GM21825 (cell line): ENCODE results near the gene SLC25A1.
"Not testable (repeated sequence)": the region's sequence is repeated elsewhere in the genome, so short reads cannot be mapped to it uniquely, and the experiment has no call there.

Experiments
- ATAC-seq: cut with Tn5 transposase; IDR thresholded peaks from one replicate; pipeline ENCODE4 v1.9.1; 2021; ENCODE audit warnings: mild to moderate bottlenecking, moderate library complexity; ENCODE audit not compliant: unreplicated experiment

SLC25A1 gene

DNA sequence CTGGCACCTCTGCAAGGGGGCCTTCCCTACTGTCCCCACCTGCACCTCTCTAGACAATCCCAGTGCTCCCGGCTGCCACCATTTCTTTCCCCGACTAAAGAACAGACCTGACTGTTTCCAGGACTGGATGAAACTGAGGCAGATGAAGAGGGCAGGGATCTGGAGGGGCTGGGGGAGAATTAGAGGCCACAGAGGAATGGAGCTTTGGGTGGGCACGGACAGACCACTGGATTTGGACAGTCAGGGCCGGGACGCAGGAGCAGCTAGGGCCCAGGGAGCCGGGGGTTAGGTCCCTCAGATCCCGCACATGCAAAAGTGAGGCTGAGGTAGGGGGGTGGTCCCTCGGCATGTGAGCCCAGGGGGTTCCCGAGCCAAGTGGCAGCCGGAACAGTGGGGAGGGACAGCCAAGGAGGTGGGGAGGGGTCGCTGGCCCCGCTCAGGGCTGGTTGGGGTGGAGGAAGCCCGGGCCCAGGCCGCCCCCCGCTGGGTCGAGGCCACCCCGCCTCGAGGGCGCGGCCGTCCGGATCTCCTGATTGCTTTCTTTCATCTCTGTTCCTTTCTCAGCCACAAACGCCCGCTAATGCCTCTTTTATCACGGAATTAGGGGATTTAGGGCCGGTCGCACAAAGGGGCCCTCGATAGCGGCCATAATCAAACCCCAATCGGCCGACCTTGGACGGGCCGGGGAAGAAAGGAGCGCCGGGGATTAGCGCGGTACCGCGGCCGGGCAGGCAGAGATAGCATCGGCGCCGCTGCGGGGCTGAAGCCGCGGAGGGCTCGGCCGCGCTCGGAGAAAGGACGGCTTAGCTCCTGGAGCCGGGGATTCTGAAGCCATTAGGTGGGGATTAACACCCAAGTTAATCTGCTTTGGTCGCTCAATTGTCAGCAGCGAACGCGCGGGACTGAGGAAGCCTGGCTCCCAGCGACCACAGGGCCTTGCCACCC, 9.3 kb downstream of the SLC25A1 start:
- no peak for ATAC-seq

DNA sequence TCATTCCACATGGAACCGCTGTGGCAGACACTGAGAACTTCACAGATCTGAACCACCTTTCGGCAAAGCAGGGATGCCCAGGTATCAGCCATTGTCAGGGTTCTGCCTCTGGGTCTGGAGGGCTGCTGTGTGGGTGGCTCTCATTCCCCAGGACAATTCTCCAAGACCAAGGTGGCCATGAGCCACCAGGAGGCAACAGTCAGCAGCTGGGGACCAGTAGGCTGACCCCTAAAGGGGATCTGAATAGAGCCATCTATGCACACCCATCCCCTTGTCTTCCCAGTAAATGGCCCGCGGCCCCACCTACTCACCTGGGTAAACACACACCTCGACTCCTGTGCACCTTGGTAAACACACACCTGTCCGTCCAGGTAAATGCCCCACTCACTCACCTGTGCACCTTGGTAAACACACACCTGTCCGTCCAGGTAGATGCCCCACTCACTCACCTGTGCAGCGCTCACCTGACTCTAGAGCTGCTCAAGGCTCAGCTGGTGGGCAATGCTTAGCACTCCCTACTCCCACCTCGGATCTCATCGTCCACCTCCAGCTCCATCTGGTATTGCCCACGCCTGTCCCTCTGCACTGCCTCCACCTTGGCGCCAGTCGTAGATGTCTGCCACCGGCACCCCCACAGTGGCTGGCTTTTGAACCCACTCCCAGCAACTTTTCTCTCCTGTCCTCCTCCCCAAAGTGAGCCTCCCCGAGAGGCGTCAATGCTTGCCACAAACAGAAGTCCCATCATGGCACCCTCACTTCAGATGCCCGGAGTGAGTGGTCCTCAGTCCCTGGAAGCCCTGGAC, 10.2 kb downstream of the SLC25A1 start:
- no peak for ATAC-seq

DNA sequence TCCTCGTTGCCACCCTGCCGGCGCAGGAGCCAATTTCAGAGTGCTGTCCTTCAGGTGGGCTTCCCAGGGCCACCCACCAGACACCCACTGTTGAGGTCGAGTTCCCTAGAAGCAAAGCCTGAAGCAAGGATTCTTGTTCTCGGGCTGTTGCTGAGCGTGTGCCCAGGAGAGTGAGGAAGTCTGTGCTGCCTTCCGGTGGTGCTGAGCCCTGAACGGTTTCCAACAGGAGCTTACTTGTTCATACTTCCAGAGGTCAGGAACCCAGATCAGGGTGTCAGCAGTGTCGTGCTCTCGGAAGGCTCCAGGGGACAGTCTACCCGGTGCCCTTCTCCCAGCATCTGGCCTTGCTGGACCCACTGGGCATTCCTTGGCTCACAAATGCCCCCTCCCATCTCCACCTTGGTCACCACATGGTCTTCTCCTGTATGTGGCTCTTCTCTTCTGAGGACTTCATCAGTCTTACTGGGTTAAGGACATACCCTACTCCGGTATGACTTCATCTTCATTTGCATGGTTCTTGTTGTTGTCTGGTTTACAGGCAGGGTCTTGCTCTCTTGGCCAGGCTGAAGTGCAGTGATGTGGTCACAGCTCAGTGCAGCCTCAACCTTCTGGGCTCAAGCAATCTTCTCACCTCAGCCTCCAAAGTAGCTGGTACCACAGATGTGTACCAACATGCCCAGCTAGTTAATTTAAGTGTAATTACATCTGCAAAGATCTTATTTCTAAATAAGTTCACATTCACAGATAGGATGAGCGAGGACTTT, 11.2 kb downstream of the SLC25A1 start:
- ATAC-seq = no peak

DNA sequence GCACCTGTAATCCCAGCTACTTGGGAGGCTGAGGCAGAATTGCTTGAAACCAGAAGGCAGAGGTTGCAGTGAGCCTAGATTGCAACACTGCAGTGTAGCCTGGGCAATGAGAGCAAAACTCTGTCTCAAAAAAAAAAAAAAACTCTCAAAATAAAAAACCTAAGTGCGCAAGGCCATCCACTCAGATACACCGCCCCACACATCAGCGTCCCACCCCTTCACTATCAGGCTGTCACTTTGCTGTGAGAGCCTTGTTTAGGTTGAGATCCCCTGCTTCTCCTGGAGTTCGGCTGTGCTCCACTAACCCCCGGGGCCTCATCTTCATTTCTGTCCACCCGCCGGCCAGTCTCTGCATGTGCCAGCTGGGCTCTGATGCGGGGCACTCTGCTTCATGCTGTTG, 12.1 kb downstream of the SLC25A1 start:
- no peak for ATAC-seq

DNA sequence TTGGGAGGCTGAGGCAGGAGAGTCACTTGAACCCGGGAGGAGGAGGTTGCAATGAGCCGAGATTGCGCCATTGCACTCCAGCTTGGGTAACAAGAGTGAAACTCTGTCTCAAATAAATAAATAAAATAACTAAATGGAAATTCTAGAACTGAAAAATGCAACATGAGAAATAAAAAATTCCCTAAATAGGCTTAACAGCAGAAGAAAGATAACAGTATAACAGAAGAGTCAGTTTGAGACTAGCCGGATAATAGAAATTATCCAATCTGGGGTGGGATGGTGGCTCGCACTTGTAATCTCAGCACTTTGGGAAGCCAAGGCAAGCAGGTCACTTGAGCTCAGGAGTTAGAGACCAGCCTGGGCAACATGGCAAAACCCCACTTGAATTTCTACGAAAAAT, 14.1 kb downstream of the SLC25A1 start:
- ATAC-seq = no peak

DNA sequence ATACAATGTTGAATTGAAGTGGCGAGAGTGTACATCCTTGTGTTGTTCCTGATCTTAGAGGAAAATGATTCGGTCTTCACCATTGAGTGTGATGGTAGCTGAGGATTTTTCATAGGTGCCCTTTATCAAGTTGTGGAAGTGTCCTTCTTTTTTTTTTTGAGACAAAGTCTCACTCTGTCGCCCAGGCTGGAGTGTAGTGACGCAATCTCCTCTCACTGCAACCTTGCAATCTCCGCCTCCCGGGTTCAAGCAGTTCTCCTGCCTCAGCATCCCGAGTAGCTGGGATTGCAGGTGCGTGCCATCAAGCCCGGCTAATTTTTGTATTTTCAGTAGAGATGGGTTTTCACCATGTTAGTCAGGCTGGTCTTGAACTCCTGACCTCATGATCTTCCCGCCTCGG, 19.9 kb downstream of the SLC25A1 start:
- not testable (repeated sequence) for ATAC-seq

DNA sequence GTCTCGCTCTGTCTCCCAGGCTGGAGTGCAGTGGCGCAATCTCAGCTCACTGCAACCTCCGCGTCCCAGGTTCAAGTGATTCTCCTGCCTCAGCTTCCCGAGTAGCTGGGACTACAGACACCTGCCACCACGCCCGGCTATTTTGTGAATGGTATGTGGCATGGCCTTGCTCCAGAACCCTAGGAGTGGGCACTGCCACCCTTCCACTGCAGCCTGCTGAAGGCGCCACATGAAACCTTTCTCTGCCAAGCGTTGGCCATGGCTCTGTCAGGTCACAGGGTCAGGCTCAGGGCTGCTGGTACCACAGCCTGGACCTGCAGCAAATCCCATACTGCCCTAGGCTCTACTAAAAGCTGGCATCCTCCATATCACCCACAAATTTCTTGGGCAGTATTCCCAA, 22.4 kb downstream of the SLC25A1 start:
- not testable (repeated sequence) for ATAC-seq

DNA sequence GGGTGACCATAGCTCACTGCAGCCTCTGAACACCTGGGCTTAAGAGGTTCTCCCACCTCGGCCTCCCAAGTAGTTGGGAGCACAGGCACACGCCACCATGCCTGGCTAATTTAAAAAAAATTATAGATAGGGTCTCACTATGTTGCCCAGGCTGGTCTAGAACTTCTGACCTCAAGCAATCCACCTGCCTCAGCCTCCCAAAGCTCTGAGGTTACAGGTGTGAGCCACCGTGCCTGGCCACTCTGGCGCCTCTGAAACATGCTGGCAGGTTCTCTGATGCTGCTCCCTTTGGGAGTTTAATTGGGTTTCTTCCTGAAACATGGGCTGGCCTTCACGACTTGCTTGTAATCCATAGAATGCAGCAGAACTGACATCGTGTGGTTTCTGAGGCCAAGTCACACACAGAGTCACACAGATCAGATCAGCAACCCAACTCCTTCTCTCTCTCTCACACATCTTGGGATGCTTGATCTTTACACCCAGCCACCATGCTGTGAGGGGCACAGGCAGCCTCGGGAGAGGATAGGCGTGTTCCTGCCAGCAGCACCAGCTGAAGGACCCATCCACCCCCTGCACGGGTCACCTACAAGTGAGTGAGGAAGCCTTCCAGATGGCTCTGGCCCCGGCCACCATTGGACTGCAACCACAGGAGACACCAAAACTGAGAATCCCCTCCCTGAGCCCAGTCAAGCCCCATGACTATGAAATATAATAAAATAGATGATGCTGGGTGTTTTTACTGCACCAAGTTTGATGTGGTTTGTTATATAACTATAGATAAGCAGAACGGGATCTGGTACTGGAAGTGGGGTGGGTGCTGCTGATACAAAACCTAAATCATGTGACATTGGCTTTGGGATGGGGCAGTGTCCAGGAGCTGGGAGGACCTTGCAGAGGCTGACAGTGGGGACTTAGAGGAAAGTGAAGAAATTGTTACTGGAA, 25.3 kb downstream of the SLC25A1 start:
- ATAC-seq = no peak

DNA sequence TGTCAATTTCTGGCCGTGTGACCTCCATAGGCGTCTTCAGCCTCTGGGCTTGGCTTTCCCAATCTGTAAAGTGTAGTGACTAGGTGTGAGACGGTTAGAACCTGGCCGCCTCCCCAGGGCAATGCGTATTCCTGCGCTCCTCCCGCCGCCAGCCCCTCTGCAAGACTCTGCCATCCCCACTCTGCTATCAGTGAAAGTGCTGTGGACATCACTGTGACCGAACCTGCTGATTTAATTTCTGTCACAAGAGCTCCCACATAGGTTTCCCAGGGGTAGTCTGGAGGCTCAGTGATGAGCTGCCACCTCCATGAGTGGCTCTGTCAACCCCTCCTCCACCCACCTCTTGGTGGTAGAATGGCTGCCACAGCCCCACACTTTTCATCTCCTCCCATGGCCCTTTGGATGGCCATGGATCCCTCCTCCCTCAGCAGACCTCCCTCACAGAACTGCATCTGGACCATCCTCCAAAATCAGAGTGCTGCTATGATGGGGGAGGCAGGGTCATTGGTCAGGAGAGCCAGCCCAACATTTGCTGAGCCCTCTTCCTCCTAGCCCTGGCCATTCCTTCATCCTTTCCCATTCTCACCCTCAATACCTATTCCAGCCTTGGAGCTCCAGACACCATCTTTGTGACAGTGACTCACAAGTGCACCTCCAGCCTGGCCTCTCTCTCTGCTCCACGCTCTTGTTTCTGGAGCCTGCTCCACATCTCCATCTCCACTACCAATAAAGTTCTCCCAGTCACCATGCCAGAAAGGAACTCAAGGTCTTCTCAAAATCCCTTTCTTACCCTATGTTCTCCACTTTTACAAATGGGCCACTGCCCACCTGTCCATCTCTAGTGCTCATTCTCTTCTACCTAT, 27.0 kb downstream of the SLC25A1 start:
- ATAC-seq = no peak

DNA sequence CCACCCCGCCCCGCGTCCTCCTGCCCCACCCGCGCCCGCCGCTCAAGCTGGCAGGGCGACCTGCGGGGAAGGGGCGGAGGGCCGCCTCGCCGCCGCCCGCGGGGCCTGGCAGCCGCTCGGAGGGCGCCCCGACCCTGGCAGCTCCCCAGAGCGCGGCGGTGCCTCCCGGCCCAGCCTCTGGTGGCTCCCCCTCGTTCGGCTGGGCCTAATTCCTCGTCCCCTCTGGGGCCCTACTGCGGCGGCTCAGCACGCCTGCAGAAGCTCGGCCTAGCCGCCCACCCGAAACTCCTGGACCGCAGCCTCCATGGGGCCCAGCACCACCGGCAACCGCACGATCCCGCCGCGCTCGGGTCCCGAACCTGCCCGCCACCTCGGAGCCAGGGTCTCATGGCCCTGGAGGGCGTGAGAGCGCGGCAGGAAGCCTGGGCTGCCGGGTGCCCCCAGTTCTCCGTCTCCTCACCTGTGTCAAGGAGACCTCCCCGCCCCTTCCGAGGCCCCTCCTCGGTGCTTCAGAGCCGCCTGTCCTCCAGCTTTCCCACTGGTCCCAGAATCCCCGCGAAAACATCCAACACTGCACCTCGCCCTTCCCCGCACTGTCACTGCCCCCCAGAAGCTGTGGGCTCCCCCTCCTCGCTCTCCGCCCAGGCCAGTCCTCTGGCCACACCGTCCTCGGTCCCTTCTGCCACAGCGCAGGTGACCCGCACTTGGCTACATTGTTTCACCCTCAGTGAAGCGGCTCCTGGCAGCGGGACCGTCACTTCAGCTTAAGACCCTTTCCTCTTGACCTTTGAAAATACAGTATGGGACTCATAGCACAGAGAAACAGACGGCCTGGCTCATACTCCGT, 27.8 kb downstream of the SLC25A1 start:
- ATAC-seq = no peak

DNA sequence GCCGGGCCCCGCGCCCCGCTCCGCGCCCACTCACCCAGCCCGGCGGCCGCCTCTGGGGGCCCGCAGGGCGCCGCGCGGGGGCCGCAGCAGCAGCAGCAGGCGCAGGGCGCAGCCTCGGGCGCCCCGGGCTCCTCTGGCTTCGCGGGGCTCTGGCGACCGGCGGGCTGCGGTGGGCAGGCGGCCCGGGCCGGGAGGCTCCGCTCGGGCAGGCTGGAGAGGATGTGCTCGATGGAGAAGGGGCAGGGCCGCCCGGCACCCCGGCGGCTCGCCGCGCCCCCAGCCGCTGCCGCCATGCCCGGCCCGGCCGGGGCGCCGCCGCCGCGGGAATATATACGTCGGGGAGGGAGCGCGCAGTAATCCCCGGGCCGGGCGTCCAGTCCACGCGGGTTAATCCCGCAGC, 28.5 kb downstream of the SLC25A1 start, which contains the start of gene GSC2:
Gene GSC2 (minus strand): TSS at position 302 of the 400 bp plus-strand sequence. CDS start 9 bp downstream, at position 293.
- ATAC-seq = no peak

DNA sequence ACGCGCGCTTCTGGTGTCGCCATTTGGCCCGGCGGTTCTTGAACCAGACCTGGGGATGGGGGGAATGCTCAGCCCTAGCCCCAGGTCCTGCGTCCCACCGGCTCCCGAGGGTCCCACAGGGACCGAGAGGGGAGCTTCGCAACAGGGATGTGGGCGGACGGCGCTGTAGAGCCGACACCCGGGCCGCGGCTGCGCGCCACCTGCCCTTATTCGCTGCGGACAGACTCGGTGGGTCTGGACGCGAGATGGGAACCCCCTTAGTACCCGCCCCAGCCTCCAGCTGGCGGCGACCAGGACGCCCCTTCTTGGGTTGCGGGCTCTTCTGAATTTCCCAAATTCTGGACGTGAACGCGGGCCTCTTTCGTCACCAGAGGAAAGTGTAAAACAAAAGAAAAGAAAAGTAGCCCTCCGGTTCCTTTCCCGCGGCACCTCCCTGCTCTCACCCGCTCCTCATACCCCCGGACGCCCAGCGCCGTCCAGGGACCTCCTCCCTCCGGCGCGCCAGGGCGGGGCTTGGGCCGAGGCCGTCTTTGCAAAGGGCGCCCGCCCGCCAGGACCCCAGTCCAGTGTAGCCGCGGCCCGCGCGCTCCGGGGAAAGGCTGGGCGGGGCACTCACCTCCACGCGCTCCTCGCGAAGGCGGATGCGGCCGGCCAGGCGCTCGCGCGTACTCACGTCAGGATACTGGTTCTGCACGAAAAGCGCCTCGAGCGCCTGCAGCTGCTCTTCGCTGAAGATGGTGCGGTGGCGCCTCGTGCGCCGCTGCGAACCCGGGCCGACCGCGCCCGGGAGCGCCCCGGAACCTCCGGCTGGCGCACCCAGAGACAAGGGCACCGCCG, 29.3 kb downstream of the SLC25A1 start:
- ATAC-seq = no peak

DNA sequence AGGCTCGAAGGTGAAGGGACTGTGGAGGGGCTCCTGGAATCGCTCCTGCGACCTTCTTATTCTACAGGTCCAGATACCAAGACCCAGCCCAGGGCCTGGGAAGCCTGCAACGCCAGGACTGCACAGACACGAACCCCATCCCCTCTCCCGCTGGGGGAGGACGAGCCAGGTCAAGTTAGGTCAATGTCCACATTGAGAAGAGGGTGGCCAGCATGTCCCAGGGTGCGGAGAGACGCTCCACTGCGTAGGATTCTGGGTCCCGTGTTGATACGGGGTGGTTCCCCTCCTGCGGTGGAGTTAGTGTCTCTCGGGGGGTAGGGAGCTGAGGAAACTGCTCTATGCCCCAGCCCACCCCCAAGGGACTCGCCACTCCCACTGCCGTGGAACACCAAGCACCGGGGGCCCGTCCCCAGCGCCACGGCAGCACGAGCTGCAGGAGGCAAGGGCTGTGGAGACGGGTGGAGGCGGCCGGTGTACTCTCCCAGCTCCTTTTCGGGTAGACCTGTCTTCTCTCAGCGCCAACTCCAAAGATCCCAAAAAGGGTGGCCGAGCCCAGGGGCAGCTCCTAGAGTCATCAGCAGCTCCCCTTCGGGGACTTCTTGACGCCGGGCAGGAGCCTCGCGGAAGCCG, 30.0 kb downstream of the SLC25A1 start:
- ATAC-seq = no peak

DNA sequence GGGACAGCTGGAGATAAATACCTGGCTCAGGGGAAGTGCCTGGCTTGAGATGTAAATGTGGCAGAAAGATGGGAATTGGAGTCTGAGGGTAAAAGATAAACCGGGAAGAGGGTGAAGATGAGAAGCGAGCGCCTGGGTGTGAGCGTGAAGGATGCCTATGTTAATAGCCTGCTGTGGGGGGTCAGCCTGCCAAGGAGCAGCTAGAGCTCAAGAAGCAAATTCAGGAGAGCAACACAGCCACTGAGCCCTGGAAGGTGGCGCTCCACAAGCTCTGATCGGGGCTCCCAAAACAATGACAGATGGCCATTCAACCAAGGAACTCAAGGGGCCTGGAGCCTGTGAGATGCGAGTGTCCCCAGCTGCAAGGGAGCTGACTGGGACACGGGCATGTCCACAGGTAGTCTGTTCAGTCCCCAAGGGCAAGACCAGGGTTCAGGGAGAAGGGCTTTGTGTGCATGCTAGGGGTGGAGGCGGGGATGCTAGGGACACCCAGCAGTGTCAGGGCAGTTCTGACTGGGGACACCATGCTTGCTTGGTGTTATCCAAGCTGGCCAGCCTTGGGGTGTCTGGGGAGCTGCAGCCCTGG, 31.2 kb downstream of the SLC25A1 start:
- no peak for ATAC-seq

DNA sequence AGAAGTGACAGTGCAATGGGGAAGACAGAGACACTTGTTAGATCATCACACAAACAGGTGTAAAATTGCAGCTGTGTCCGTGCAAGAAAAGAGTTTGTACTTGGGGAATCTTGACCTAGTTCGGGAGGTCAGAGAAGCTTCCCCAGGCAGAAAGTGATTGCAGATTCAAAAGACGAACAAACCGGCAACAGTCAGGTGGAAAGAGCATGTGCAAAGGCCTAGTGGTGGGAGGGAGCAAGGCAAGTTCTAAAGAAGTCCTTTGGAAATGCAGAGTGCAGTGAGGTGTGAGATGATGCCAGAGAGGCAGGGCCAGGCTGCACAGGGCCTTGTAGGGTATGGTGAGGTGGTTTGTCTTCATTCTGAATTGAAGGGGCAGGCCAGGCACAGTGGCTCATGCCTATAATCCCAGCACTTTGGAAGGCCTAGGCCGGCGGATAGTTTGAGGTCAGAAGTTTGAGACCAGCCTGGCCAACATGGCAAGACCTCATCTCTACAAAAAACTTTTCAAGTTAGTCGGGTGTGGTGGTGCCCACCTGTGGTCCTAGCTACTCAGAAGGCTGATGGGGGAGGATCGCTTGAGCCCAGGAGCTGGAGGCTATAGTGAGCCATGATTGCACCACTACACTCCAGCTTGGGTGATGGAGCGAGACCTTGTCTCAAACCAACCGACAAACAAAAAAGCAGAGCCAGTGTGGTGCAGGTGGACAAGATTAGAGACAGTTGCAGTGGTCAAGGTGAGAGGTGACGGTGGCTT, 32.1 kb downstream of the SLC25A1 start:
- no peak for ATAC-seq

DNA sequence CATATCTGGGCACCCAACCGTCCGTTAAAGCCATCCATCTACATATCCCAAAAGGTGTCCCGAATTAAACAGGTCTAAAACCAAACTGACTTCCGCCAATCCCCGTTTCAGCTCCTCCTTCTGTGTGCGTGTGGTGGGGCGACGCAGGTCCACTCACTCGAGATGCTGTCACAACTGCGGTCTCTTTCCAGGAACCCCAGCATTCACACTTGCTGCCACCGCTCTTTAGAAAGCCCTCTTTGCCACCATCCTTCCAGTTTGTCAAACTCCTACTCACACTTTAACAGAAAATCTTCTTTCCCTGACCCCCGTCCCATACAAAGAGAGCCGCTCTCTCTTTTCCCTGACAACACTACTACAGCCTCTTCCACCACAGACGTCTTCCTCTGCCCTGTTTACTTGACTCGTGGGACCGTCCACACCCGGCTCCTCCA, 34.6 kb downstream of the SLC25A1 start:
- no peak for ATAC-seq
